OCI-M2 (cell line): ENCODE results near the gene ZFAND3.
"Not testable (repeated sequence)": the region's sequence is repeated elsewhere in the genome, so short reads cannot be mapped to it uniquely, and the experiment has no call there.

ENCODE experiments used
- DNase-seq: peaks from one replicate; lab custom pipeline; 2025; ENCODE audit not compliant: unreplicated experiment; lab: John Stamatoyannopoulos, UW

Gene ZFAND3

DNA sequence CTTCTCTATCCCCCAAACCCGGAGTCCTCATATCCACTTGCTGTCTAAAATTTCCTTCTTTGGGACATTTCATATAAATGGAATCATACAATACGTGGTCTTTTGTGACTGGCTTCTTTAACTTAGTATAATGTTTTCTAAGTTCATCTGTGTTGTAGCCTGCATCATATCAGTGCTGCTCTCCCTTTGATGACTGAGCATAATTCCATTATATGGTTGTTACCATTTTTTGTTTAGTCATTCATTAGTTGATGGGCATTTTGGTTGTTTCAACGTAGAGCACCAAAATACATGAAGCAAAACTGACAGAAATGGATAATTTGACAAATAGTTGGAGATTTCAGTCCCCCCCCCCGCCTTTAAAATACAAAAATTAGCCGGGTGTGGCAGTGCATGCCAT is 71.5 kb downstream of the ZFAND3 start:
- no peak for DNase-seq

DNA sequence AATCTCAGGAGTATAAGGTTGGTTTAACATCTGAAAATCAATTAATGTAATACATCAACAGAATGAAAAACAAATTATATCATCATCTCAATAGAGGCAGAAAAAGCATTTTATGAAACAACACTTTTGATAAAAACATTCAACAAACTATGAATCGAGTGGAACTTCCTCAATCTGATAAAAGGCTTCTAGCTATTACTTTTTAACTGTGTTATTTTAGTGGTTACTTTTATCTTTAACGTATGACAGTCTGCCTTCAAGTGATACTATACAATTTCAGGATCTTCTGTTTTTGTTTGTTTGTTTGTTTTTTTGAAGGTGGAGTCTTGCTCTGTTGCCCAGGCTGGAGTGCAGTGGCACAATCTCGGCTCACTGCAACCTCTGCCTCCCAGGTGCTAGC is 73.7 kb downstream of the ZFAND3 start:
- no peak for DNase-seq

DNA sequence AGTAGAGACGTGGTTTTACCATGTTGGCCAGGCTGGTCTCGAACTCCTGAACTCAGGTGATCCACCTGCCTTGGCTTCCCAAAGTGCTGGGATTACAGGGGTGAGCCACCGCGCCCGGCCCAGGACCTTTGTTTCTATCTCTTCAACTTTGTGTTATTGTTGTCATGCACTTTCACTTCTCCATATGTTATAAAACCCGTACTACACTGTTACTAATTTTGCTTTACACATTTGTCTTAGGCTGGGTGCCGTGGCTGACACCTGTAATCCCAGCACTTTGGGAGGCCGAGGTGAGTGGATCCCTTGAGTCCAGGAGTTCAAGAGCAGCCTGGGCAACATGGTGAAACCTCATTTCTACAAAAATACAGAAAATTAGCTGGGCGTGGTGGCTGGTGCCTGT is 74.2 kb downstream of the ZFAND3 start:
- not testable (repeated sequence) for DNase-seq

DNA sequence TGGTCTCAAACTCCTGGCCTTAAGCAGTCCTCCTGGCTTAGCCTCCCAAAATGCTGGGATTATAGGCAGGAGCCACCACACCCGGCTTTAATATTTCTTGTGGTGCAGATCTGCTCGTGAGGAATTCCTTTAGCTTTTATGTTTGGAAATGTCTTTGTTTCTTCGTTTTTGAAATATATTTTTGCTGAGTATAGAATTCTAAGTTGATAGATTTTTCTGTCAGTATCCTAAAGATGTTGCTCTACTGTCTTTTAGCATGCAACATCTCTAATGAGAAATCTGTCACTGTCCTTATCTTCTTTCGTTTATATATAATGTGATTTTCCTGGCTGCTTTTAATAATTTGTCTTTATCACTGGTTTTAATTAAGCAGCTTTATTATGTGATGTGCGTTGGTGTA is 75.1 kb downstream of the ZFAND3 start:
- no peak for DNase-seq

DNA sequence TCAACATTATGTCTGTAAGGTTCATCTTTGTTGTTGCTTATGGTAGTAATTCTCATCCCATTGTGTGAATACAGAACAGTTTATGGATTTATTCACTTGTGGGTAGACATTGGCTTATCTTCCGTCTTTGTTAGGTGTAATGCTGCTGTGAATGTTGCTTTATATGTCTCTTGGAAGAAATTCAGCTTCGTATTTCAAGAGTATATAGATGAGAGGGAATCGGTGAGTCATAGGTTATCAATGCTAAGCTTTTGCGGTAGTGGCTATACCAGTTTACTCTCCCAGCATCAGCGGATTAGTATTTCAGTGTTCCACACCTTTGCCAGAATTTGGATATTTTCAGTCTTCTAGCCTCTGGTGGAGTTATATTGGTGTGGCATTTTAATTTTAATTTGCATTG is 77.8 kb downstream of the ZFAND3 start:
- no peak for DNase-seq

DNA sequence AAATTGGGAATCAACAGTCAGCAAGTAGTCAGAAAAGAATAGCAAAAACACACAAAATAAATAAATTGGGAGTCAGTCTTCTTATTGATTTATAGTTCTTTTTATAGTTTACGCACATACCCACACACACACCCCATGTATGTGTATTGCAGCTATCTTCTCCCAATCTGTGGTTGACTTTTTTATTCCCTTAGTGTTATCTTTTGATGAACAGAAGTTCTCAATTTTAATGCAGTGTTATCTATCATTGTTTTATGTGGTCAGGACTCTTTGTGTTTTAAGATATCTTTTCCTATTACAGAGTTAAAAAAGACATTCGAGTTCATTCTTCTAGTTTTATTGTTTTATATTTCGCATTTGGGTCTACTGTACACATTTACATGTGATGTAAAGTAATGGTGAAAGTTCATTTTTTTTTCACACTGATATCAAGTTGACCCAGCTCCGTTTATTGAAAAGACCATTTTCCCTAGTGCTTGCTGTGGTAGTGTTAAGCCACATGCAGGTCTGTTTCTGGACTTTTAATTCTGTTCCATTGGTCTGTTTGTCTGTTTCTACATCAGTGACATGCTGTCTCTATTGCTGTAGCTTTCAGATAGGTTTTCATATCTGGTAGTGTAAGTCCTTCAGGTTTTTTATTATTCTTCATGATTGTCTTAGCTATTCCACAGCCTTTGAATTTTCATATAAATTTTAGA is 78.4 kb downstream of the ZFAND3 start:
- DNase-seq: no peak

DNA sequence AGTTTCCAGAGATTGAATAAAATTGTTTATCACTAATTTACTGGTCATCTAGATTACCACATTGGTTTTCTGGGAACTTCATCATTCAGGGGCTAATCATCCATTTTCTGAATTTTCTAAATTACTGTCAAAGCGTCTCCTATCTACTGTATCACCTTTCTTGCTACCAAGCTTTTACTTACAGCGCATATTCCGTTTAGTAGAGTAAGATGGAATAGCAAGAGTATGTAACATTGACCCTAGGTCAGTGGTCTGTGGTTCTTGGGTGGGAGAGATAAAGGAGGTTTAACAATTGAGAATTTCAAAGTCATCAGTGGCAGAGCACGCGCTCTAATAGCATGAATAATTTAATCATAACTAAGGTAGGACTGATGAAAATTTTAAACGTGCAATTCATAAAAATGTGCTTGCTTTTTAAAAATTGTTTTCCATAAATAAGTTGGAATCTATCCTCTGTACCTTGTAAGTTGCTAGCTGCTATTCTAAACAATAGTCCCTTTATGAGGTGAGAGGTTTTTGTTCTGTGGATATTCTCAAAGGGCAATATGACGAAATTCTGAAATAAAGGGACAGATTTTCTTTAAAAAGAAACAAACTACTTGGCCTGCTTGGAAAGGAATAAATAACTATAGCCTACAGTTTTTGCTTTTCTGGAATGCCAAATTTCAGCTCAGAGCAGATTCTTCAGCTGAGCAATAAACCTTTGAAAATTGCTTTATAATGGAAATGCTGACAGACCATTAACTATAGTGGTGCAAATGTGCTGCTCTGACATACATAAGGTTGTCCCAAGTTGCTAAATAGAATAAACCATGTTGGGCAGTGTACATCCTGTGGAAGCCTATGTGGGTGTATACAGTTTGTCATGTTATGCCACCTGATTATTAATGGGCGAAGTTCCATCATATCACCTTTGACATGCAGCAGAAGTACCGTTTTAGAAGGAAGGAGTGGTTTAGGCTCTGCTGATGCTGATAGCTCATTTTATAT is 84.1 kb downstream of the ZFAND3 start:
- no peak for DNase-seq

DNA sequence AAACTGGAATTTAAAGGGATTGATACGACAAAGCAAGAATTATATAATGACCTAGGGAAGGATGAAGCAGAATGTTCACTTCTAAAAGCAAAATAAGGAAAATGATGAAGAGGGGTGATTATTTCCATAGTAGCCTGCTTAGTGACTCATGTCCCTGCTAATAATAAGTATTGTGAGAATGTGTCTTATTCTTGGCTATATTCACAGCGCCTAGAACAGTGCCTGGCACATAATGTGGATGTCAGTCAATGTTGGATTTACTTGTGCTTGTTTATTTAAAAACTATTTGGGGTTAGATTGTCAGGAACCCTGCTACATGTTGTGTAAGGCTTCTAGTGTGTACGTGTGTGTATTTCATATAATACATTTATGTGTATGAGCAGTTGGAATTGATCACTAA is 85.1 kb downstream of the ZFAND3 start:
- DNase-seq: no peak

DNA sequence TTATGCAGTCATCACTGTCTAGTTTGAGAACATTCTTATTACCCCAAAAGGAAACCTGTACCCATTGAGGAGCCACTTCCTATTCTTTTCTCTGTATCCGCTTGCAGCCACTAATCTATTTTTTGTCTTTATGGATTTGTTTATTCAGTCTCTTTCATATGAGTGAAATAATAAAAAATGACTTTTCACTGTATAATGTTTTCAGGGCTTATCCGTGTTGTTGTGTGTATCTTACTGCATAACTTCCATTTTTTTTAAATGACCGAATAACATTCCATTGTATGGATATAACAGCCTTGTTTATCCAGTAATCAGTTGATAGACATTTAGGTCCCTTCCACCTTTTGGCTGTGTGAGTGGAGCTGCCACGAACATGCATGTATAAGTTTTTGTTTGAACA is 86.6 kb downstream of the ZFAND3 start:
- no peak for DNase-seq

DNA sequence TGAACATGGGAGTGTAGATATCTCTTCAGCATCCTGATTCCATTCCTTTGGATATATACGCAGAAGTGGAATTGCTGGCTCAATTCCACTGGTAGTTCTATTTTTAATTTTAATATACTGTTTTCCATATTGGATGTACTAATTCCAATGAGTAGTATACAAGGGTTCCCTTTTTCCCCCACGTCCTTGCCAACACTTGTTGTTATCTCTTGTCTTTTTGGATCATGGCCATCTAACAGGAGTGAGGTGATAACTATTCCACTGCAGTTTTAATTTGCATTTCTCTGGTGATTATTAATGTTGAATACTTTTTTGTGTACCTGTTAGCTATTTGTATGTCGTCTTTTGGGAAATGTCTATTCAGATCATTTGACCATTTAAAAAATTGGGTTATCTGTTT is 91.5 kb downstream of the ZFAND3 start:
- no peak for DNase-seq

DNA sequence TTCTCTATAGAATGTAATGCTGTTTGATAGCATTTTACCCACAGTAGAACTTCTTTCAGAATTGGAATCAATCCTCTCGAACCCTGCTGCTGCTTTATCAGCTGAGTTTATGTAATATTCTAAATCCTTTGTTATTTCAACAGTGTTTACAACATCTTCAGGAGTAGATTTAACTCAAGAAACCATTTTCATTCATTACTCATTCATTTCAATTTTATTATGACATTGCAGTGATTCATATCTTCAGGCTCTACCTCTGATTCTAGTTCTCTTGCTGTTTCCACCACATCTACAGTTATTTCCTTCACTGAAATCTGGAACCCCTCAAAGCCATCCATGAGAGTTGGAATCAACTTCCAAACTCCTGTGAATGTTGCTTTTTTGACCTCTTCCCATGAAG is 93.7 kb downstream of the ZFAND3 start:
- no peak for DNase-seq

DNA sequence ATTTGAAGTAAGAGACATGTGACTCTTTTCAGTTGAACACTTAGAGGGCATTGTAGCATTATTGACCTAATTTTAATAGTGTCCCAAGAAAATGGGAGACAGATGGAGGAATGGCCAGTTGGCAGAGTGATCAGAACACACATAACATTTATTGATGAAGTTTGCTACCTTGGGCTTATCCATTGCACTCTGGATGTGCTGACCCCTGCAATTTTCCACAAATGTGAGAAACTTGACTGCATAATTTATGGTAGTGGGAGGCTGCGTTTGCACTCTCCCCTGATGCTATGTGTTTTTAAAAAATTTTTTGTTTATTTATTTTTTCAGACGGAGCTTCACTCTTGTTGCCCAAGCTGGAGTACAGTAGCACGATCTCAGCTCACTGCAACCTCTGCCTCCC is 95.9 kb downstream of the ZFAND3 start:
- no peak for DNase-seq

DNA sequence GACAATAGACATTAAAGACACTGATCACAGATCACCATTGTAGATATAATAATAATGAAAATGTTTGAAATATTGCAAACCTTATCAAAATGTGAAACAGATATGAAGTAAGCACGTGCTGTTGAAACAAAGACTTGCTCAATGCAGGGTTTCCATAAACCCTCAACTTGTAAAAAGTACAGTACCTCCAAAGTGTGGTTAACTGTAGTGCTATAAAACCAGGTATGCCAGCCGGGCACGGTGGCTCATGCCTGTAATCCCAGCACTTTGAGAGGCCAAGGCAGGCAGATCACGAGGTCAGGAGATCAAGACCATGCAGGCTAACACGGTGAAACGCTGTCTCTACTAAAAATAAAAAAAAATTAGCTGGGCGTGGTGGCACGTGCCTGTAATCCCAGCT is 96.6 kb downstream of the ZFAND3 start:
- DNase-seq: no peak

DNA sequence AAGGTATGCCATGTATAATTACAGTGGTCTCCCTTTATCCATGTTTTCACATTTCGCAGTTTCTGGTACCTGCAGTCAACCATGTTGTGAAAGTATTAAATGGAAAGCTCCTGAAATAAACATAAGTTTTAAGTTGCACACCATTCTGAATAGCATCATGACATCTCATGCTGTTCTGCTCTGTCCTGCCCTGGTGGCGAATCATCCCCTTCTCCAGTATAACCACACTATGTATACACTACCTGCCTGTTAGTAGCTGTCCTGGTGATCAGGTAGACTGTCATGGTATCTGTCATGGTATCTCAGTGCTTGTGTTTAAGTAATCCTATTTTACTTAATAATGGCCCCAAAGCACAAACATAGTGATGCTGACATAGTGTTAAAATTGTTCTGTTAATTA is 97.1 kb downstream of the ZFAND3 start:
- no peak for DNase-seq

DNA sequence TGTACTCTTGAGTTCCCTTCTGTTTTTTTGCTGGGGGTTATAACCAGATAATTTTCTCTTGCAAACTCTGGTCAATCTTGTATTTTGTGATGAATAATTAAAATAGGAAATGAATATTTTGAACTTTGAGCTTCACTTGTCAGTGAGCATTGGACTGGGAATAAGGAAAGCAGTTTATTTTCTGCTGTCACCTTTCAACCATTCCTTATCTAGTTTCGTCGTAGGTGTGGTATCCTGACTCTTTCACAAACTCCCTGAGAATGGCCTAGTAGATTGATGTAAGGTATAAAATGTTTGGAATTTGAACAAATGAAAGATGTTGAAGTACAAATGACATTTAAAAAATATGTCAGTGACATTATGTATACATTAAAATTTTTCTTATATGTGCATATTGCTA is 98.0 kb downstream of the ZFAND3 start:
- no peak for DNase-seq

DNA sequence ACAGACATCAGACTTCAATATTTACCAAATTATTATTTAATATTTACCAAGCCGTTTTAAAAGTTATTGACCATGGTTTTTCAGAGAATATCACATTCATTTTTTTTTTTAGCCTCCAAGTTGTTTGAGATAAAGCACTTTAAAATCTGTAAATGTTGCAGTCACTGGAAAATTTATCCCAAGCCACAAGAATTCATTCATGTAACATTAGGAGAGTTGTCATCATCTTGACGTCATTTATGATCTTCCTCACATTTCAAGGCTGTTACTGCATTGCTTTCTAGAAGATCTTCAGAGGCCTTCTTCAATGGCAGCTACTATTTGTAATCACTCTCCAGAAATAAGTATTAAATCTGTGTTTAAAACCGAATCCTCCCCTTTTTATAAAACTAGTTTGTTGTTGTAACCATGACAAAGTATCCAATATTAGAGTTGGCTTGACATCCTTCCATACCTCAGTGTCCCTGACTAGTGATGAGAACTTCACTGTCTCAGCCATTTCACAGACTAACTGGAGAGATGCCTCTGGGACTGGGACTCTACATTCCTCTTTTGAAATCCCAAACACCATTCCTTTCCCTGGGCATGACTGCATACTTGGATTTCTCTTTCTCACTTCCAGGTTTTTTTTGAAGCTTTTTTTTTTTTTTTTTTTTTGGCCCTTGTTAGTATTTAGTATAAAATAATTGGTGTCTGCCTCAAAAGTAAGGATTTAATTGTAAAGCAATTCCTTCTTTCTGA is 100.1 kb downstream of the ZFAND3 start:
- DNase-seq: no peak

DNA sequence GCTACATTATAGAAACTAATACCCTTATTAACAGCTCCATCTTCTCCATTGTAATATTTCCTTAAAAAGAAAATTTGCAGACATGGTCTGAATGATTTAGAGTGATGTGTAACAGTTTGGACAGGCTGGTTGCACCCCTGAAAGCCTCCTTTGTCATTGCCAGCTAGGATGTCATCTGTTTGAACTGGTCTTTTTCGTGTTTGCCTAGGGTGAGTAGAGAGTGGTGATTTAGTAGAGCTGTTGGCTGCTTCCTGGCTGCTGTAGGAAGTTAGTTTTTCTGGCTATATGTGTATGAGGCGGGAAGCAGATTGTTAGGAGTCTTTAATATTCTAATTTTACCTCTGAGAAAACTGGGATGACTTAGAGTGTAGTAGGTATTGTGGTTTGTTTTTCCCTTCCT is 101.1 kb downstream of the ZFAND3 start:
- DNase-seq: no peak

DNA sequence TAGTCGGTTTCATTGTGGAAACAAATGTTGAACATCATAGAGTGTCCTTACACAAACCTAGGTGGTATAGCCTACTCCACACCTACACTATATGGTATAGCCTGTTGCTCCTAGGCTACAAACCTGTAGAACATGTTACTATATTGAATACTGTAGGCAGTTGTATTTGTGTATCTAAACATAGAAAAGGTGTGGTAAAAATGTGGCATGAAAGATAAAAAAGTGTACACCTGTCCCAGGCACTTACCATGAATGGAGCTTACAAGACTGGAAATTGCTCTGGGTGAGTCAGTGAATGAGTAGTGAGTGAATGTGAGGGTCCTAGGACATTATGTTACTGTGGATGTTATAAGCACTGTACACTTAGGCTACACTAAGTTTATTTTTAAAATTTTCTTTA is 103.0 kb downstream of the ZFAND3 start:
- DNase-seq: no peak

DNA sequence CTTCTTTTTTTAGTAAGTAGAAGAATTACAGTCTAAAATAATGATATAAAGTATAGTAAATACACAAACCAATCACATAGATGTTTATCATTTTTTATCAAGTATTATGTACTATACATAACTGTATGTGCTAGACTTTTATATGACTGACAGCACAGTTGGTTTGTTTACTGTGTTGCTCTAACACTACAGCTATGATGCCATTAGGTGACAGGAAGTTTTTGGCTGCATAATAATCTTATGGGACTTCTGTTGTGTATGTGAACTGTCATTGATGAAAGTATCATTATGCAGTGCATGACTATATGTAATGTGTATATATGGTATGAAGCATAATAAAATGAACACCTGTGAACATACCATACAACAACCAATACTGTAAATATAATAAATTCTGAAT is 104.0 kb downstream of the ZFAND3 start:
- DNase-seq: no peak

DNA sequence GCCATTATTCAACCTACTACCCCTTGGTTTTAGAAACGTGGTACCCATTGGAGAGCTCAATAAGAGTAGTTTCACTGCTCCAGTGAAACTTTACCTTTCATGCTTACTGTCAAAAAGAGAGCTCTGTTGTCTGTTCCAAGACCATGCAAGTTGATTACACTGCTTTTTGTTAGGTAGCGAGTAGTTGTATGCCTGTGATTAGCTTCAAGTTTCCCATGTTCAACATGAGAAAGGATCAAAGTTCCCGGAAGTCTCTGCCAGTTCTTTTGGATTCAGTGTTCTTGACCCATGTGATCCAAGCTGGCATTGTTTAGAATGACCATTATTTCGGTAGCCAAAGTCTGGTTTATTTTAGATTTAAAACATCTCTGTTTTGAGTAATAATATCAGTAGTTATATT is 107.1 kb downstream of the ZFAND3 start:
- DNase-seq: no peak

DNA sequence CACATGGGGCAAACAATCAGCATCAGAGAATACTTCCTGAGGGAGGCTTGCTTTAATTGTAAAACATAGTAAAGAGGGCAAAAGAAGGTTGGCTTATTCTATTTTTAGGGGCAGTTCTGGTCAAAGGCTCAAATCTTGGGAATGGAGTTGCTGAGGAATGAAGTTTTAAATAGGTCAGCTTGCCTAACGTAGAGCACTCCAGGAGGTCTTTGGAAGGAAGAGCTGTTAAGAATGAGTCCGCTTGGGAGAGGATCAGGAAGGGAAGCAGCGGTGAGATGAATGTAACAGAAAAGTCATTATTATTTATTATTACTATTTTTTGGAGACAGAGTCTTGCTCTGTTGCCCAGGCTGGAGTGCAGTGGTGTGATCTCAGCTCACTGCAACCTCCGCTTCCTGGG is 108.7 kb downstream of the ZFAND3 start:
- no peak for DNase-seq
